Motor neuron (in vitro differentiated cells): ENCODE measurements around the gene OTOS. TPM values are rescaled to one million over a fixed set of nuclear protein-coding genes. Genes with fewer than 3 reads are reported as not detected.
A peak's percentile ranks its signal among the peaks of the same experiment; 100 is the strongest.

ENCODE experiments used
- ATAC-seq, 8 experiments: fragments of 200-7000 bp; cut with Tn5 transposase; replicated peaks in 6 of 8; 2 replicates each; pipeline ENCODE4 v1.8.0; 2021; ENCODE audit warnings: mild to moderate bottlenecking in 8 of 8, moderate library complexity in 8 of 8
- H3K27ac ChIP-seq, 2 donors: fragments of 250-450 bp; sonication (Bioruptor Pico); 2 replicates each; pipeline ENCODE4 v1.9.0; 2021; ENCODE audit warnings: antibody characterized with exemption in 2 of 2, mild to moderate bottlenecking in 2 of 2, moderate library complexity in 1 of 2
- H3K4me1 ChIP-seq, 2 donors: fragments of 250-450 bp; sonication (Bioruptor Pico); replicated peaks in 1 of 2; 2 replicates each; pipeline ENCODE4 v1.6.1; 2021; ENCODE audit warnings: antibody characterized with exemption in 2 of 2, mild to moderate bottlenecking in 2 of 2, moderate library complexity in 1 of 2
- H3K4me3 ChIP-seq, 5 donors: fragments of 250-450 bp; sonication (Bioruptor Pico); 2 replicates each; pipeline ENCODE4 v1.9.0; 2021; ENCODE audit warnings: antibody characterized with exemption in 5 of 5, mild to moderate bottlenecking in 5 of 5, moderate library complexity in 4 of 5
- WGBS, 10 experiments: fragments of 450-650 bp; shearing (Covaris generic); methylation state at CpG; one replicate each; pipeline ENCODE4 v1.0.0; 2022; 5-methylcytosine and 5-hydroxymethylcytosine counted together
- in situ Hi-C, 9 experiments: fragments of 400-800 bp; cut with MboI; loops; one replicate each; pipeline ENCODE4 v1.15.0; 2021; ENCODE audit warnings: low sequenced_read_pairs in 9 of 9, low pct_unique_long_range_greater_than_20kb in 2 of 9; ENCODE audit not compliant: unreplicated experiment in 9 of 9
- total RNA-seq, 8 experiments: library from RNA; unstranded; fragments of 300-600 nt; gene quantifications; 2 replicates each; pipeline versions ENCODE4 v1.2.3 to v1.2.4, GENCODE V29; 2022

Gene OTOS
- not detected for total RNA-seq

- in situ Hi-C loops: loop anchor here in 3 of 9 experiments (5.0 to 10.0 kb wide), 3 partner anchors 76 to 86 kb away; partner anchors contain the start of gene OR6B3 (in 1 of the 3)
- ATAC-seq: no peak
- Histone ChIP-seq H3K4me1 (peaks cover 0 to 2% of the 10 kb centered on the region in 2 donors), H3K4me3 (no peak within 1 kb of the TSS), H3K27ac (no peak within 1 kb of the TSS)
- WGBS, 10 experiments: 42 to 88% (median 73%) methylated on average over 1 to 5 of the region's 5 CpGs; no CpG with 5 or more reads in 2 of the 10 experiments
These were observed at the start of gene OTOS for GRCh38 chr2:240140511-240140910. TSS of gene OTOS (minus strand) at chr2:240140658. CDS start at chr2:240140326, 332 bp downstream.

- 50 to 83% (median 75%) methylated on average over 1 to 2 of the region's 4 CpGs; no CpG with 5 or more reads in 4 of the 10 experiments for WGBS, 10 experiments
- in situ Hi-C loops: no loop called here
- ATAC-seq: no peak
- Histone ChIP-seq H3K4me3 (no peak overlapping the region), H3K4me1 (peaks cover 0 to 5% of the 10 kb centered on the region in 2 donors), H3K27ac (no peak overlapping the region)
These were observed 49.2 kb upstream of the OTOS start for GRCh38 chr2:240189686-240190085.

DNA sequence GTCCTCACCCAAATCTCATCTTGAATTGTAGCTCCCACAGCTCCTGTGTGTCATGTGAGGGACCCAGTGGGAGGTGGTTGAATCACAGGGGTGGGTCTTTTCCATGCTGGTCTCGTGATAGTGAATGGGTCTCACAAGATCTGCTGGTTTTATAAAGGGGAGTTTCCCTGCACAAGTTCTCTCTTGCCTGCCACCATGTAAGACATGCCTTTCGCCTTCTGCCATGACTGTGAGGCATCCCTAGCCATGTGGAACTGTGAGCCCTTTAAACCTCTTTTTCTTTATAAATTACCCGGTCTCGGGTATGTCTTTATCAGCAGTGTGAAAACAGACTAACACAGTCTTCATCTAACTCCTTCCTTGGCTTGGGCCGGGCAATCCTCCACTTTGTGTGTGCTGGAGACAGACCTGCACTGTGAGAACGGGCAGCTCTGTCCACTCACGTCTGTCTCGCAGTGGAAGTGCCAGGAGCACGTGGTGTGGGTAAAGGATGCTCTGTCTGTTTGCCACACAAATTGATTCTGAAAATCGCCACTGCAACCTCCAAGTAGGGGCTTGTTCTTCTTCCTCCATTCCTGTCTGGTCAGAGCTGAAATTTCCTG, 47.6 kb upstream of the OTOS start:
- no peak for ATAC-seq
- Histone ChIP-seq H3K27ac (no peak overlapping the region), H3K4me1 (peaks cover 0 to 4% of the 10 kb centered on the region in 2 donors), H3K4me3 (no peak overlapping the region)
- in situ Hi-C loops: no loop called here
- 35 to 100% (median 80%) methylated on average over 1 to 9 of the region's 10 CpGs; no CpG with 5 or more reads in 2 of the 10 experiments for WGBS, 10 experiments

- H3K4me3 ChIP-seq: no peak overlapping the region
- no peak for ATAC-seq
- in situ Hi-C loops: no loop called here
- no peak overlapping the region for H3K27ac ChIP-seq
- peaks cover 0 to 4% of the 10 kb centered on the region in 2 donors for H3K4me1 ChIP-seq
- 60 to 86% (median 79%) methylated on average over 1 to 7 of the region's 7 CpGs; no CpG with 5 or more reads in 2 of the 10 experiments for WGBS, 10 experiments
These were observed 45.8 kb upstream of the OTOS start for GRCh38 chr2:240186191-240186725.

DNA sequence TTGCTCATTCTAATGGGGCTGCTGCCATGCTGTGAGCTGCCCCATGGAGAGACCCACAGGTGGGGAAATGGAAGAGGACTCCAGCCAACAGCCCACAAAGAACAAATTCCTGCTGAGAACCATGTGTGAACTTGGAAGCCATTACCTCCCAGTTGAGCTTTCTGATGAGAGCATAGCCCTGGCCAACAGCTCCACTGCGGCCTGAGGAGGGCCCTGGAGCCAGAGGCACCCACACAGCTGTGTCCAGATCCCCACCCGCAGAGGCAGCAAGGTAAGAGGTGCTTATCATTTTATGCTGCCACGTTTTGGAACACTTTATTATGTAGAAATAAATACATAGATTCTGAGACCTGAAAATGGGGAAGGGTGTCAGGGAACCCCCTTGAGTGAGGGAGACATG, 44.2 kb upstream of the OTOS start:
- in situ Hi-C loops: no loop called here
- no peak for ATAC-seq
- H3K27ac ChIP-seq: no peak overlapping the region
- H3K4me1 ChIP-seq: no peaks in the 10 kb centered on the region
- 33 to 100% (median 59%) methylated on average over 1 to 2 of the region's 3 CpGs; no CpG with 5 or more reads in 7 of the 10 experiments for WGBS, 10 experiments
- no peak overlapping the region for H3K4me3 ChIP-seq

DNA sequence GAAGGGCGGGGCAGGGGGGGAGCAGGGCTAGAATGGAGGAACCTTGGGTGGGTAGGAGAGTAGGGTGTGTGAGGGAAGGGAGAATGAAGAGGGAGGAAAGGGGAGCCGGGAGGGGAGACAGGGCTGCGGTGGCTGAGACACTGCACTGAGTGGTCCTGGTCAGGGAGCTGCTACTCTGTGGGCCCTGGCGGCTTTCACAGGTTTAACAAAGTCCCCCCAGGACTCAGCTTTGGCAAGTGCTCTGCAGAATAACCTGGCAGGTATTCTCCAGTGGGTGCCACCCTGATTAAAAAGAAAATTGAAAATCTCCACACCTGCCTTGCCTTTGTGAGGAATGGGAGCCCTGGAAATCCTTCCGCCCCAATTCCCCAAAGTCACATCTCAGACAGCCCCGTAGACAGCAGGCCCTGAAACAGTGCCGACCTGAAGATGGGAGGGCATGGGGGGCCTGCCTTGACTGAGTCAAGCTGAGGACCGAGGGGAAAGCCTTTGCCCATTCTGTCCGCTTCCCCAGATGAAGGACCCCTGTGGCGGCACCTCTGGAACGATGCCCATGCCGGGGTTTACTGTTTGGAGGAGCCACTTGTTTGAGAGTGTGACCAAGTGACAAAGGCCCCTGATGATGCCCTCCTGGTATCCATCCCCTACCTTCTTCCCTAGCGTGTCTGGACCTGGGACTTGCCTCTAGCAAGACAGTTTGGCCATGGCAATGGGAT, 43.6 kb upstream of the OTOS start:
- 20 to 100% (median 82%) methylated on average over 1 to 5 of the region's 13 CpGs; no CpG with 5 or more reads in 3 of the 10 experiments for WGBS, 10 experiments
- Histone ChIP-seq H3K4me3 (no peak overlapping the region), H3K27ac (no peak overlapping the region), H3K4me1 (no peaks in the 10 kb centered on the region)
- no peak for ATAC-seq
- in situ Hi-C loops: no loop called here

DNA sequence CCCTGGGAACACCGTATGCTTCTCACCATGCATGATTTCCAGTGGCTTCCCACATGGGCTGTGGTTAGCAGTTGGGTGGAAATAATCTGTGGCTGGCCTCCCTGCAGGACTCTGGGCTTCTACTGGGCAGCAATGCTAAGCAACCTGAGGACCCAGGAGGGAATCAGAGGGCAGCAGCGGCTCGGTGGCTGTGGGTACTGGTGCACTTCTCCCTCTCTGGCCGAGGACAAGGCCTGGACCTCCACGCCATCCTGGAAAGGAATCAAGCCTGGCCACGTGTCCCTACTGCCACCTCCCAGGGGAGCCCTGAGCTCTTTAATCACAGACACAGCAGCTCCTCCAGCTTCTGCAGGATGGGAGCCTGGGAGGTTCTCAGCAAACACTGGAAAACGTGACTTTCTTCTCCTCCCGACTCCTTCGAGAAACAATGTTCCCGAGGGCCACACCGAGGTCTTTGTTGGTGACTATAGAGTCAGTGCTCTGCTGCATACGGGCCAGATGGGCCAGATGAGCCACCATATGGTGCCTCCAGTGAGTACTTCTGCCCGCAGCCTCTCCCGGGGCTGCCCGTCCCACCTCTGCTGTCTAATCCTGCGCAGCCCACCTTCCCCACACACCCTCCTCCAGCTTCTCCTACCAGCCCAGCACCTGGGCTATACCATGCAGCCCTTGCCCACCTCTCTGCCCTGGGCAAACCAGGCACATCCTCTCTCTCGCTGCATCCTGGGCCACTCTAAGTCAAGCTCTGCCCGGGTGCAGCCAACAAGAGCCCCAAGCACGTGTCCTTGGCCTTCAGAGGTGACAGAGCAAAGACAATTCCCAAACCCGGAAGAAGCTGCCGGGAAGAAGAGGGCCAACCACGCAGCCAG, 42.8 kb upstream of the OTOS start:
- H3K4me1 ChIP-seq: no peaks in the 10 kb centered on the region
- ATAC-seq: peak in 3 of 8 experiments; percentile 48 to 62 (median 50)
- no peak overlapping the region for H3K27ac ChIP-seq
- H3K4me3 ChIP-seq: no peak overlapping the region
- WGBS, 10 experiments: 0 to 81% (median 67%) methylated on average over 1 to 7 of the region's 22 CpGs; no CpG with 5 or more reads in 5 of the 10 experiments
- in situ Hi-C loops: no loop called here

GRCh38 chr2:240182476-240182875, 42.0 kb upstream of the OTOS start:
- 0 to 100% (median 80%) methylated on average over 1 of the region's 4 CpGs; no CpG with 5 or more reads in 5 of the 10 experiments for WGBS, 10 experiments
- no peak for ATAC-seq
- H3K4me3 ChIP-seq: no peak overlapping the region
- in situ Hi-C loops: no loop called here
- H3K27ac ChIP-seq: no peak overlapping the region
- no peaks in the 10 kb centered on the region for H3K4me1 ChIP-seq

- WGBS, 10 experiments: 57 to 95% (median 73%) methylated on average over 2 to 3 of the region's 5 CpGs; no CpG with 5 or more reads in 7 of the 10 experiments
- ATAC-seq: no peak
- H3K4me1 ChIP-seq: no peaks in the 10 kb centered on the region
- no peak overlapping the region for H3K27ac ChIP-seq
- in situ Hi-C loops: no loop called here
- no peak overlapping the region for H3K4me3 ChIP-seq
These were observed 41.5 kb upstream of the OTOS start for GRCh38 chr2:240182001-240182400.

GRCh38 chr2:240179941-240180666, 39.6 kb upstream of the OTOS start:
- H3K27ac ChIP-seq: no peak overlapping the region
- no peak overlapping the region for H3K4me3 ChIP-seq
- H3K4me1 ChIP-seq: no peaks in the 10 kb centered on the region
- WGBS, 10 experiments: 14 to 93% (median 73%) methylated on average over 1 to 7 of the region's 8 CpGs; no CpG with 5 or more reads in 3 of the 10 experiments
- in situ Hi-C loops: no loop called here
- no peak for ATAC-seq

DNA sequence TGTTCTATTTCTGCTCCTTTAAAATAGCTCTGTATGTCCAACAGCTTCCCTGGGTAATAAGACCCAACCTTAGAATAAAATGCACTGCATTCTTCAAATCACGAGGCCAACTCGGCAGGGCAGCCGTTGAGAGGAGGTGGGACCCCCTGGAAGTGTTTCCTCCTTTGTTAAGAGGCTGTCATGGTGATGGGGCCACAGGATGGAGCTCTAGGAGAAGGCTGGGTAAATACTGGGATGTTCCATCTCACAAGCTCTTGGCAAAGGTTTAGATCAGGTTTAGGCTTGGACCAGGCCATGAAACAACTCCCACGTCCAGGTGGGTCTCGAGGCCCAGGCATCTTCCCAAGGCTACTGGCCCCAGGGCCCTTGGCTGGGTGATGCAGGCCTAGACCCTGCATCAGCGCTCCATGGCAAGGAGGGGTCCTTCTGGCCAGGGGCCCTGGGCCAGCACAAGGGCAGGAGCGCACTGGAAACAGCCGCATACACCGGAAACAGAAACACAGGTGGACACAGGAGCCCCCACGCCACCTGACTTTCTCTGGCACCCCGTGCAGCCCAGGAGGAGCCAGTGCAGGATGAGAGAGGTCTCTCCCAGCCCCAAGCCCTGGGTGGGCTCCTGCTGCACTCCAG, 38.8 kb upstream of the OTOS start:
- H3K4me1 ChIP-seq: no peaks in the 10 kb centered on the region
- in situ Hi-C loops: no loop called here
- no peak for ATAC-seq
- H3K27ac ChIP-seq: no peak overlapping the region
- H3K4me3 ChIP-seq: no peak overlapping the region
- 17 to 80% (median 69%) methylated on average over 1 to 7 of the region's 11 CpGs; no CpG with 5 or more reads in 3 of the 10 experiments for WGBS, 10 experiments

DNA sequence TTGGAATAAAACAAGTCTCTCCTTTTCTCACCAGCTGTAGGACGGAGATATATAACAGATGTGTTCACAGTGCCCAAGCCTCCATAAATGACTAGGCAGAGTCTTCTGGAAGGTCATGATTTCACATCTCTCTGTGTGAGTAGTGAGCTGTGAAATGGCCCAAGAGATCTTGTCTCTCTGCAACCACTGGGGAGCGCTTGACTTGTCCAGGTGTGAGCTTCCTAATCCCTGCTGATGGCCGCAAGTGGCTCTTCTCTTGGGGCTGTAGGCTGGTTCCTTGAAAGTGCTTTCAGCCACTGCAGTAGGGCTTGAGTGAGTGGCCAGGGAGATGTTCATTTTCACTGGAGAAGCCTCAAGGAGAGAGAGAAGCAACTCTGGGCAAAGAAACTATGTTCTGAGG, 38.1 kb upstream of the OTOS start:
- 7 to 90% (median 80%) methylated on average over 1 to 3 of the region's 3 CpGs; no CpG with 5 or more reads in 6 of the 10 experiments for WGBS, 10 experiments

More for the DNA sequence above, 38.1 kb upstream of the OTOS start:
- no peak for ATAC-seq
- Histone ChIP-seq H3K4me1 (no peaks in the 10 kb centered on the region), H3K27ac (no peak overlapping the region), H3K4me3 (no peak overlapping the region)
- in situ Hi-C loops: no loop called here
